ENCODE data around the gene GDPD2.

The GDPD2 gene

GRCh38 chrX:70437921-70438665 is 15.0 kb downstream of the GDPD2 start:
- DNase-seq = no peak

DNA sequence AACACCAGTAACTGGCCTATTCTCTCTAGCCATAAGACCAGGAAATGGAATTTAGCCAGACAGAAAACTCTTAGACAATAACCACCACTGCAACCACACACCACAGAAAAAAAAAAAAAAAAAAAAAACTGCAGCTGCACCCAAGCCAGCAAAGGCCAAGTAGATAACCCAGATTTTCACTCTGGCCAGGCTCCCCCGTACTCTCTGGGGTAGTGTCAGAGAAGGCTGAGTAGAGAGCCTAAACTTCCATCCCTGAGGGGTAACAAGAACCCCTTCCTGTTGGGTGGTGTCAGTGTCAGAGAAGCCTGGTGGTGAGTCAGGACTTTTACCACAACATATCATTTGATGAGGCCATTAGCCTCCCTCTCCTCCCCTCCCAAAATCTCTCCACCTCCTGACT is 15.9 kb downstream of the GDPD2 start:
- no peak for DNase-seq

DNA sequence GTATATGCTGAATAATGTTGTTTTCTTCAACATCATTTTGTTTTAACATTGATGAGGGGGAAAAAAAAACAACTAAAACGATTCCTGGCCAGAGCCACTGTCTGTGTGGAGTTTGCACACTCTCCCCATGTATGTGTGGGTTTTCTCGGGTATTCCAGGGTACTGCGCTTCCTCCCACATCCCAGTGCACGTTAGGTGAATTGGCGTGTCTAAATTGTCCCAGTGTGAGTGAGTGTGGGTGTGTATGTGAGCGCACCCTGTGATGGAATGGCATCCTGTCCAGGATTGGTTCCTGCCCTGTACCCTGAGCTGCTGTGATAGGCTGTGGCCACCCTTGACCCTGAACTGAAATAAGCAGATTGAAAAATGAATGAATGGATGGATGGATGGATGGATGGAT is 19.1 kb downstream of the GDPD2 start:
- no peak for DNase-seq

GRCh38 chrX:70444326-70444945 is 21.3 kb downstream of the GDPD2 start, which contains the start of gene DLG3:
Gene DLG3 (plus strand): TSS chrX:70444835. CDS start chrX:70445202, 367 bp downstream.
- DNase-seq = peak; percentile 25 to 41

DNA sequence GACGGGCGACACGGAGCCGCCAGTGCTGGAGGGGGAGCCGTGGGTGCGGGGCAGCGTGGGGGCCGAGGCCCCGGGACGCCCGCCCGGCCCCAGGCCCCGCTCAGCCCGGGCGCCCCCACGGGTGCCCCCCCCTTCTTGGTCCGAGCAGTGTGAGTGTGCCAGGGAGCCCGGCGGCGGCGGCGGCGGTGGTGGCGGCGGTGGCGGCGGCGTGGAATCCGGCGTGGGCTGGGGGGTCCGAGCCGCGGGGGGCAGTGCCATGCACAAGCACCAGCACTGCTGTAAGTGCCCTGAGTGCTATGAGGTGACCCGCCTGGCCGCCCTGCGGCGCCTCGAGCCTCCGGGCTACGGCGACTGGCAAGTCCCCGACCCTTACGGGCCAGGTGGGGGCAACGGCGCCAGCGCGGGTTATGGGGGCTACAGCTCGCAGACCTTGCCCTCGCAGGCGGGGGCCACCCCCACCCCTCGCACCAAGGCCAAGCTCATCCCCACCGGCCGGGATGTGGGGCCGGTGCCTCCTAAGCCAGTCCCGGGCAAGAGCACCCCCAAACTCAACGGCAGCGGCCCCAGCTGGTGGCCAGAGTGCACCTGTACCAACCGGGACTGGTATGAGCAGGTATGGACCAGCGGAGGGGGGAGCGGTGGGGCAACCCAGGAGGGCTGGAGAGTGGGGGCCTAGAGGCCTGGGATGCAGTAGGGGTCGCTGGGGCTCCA is 22.0 kb downstream of the GDPD2 start:
- DNase-seq = no peak

DNA sequence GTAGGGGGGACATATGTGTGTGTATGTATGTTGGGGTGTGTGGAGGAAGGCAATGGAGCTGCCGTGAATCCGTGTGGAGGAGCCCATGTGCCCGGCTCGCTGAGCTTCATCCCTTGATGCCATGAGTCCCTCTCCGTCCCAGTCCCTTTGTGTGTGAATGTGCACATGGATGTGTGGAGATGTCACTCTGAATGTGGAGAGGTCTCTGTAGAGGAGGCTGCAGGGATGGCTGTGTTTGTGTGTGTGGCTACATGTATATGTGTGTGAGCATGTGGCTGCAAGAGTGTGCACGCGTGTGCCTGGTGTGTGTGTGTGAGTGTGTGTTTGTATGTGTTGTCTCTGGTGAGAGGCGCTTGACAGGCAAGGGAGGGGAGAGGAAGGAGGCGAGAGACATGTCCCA is 22.8 kb downstream of the GDPD2 start:
- DNase-seq = no peak

DNA sequence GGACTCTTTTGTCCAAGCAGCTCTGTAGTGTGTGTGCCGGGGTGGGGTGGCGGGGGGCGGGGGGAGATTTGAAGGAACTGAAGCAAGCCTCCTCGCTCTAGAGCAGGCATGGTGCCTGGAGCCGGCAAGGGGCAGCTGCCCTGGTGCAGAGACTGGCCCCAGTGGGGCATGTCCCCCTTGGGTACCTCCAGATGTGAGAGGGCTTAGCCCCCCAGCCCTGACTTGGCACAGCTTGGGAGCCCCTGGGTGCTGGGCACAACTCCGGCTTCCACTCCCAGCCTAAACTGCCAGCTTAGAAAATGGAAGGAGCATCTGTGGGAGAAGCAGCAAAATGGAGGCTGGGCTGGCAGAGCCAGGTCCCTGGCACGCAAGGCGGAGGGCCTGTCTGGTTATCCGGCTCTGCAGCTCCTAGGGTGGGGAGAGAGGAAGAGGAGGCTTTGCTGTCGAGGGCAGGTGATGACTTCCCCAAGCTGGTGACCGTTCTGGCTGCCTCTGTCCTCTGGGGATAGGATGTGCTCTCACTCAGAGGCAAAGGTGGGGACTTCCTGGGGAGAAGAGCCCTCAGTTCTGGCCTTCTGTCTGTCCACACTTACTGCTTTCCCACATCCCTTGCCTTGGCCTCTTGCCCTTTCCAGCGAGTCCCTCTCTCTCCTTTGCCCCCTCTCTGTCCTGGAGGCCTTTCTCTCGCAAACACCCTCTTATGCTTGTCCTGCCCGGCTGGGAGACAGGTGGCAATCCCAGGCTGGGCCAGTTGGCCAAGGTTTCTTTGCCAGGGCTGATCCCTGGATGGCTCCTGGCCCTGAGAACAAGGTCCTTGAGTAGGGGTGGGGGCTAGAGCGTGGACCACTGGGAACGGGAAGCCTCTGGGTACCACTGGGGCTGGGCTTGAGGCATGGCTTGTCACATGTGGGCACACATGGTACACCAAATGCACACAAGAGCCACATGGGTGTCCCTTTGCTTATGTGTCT is 23.6 kb downstream of the GDPD2 start:
- DNase-seq = no peak

- DNase-seq = no peak
Measured at GRCh38 chrX:70449457-70449966, 26.4 kb downstream of the GDPD2 start.

DNA sequence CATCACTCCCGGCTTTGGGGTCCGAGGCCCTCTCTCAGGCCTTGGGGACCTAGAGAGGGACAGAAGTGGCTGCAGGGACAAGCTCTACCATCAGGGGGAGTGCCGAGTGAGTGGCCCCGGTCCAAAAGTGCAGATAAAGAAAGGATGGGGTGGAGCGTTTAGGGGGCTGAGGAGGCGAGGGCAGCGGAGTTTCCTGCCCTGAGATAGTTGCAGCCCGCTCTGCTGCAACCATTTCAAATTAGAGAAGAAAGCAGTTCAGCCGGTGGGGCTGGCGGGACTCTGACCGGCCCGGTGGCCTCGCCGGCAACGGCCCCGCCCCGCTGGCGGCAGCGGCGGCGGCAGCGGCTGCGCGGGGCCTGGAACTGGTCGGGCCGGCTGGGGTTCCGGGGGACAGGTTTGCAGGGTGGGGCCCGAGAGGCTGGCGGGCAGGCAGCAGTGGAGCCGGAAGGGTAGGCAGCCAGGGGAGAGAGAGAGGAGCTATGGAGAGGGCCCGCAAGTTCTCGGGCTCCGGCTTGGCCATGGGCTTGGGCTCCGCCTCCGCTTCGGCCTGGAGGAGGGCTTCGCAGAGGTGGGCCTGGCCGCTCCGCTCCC is 29.1 kb downstream of the GDPD2 start:
- peak; percentile 45 to 68 for DNase-seq

DNA sequence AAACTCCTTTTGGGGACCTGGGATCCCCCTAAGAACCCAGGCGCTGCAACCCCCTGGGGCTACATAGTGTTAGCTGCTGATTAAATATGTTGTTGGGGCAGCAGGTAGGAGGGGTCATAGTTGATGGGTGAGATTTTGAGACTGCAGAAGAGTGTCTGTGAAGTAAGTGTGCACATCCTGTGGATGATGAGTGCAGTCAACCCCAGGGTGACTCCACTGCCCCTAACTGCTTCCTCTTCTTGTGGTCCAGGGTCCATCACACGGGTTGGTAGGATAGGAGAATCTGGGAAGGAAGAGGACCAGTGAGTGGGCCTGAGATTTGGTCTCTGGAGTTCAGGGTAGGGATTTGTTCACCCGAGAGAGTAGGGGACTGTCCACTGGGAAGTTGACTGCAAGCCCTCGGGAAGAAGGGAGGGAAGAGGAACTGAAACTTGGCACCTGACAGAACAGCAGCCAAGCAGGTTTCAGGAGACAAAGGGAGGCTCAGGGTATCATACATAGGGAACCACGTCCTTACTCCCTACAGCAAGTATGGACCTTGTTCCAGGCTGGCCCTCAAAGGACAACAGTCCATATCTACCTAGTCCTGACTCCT is 30.0 kb downstream of the GDPD2 start:
- DNase-seq = no peak

DNA sequence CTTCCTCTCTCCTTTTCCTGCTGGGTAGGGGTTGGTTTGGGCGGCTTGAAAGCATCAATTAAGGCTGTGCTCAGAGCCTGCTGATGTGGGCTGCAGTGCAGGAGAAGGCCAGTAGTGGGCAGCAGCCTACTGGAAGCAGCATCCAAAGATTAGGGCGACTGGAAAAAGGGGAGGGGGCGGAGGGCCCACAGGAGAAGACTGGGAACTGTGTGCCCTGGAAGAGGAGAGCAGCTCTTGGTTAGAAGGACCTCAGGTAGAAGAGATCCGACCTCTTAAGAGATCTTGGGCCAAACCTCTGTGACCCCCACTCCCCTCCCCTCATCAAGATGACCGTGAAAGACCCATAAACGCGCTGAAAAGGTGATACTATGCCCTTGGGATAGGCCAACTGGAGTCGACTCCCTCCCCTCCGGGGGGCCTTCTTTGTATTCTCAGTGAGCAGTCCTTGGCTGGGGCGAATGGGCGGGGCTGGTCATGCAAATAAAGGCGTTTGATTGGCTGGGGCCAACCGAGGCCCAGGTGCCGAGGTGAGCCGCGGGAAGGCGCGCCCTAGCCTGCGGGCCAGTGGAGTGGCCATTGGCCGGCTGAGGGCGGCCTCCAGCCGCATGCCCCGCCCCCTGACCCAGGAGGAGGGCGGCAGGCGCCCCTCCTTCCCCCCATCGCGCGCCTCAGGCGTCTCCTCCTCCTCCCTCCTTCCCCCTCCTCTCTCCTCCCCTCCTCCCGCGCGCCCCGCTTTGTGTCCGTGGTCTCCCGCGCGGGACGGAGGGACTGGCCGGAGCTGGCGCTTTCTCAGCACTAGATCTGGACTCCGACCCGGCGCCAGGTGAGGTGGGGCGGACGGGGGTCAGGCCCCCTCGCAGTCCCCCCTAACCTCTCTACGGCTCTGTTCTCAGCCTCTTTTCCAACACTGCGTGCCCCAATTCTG is 31.6 kb downstream of the GDPD2 start:
- peak; percentile 62 to 86 for DNase-seq

DNA sequence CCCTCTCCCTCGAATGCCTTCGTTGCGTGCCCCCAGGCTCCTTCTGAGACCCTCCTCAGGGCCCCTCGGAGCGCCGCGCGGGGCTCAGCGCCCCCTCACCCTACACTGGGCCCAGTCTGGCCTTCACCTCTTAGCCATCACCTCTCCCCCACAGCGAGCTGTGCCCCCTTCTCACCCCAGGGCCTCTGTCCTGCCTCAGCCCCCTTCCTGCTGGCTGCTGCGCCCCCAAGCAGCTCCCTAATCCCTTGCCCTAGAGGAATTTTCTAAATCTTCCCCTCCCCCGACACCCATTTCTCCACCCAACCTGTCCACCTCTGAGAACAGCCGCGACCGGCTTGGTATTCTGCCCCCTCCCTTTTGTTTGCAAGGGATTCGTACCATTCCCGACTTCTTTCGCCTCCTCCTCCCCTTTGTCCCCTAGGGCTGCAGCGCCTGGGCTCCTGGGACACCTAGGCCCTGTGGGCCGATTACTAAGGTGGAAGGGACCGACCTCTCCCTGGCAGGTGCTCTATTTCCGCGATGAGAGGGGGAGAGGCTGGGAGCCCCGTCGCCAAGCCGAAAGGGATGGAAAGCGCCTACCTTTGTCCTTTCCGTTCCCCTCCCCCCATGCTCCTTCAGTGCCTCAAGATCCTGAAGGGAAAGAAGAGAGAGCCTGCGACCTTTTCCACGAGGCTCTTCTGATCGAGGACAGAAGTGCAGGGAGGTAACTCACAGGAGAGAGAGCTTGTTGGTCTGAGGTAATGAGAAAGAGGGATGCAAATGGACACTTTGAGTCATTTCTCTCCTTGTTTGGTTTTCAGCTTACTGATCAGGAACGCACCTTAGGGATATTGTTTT is 32.5 kb downstream of the GDPD2 start:
- no peak for DNase-seq

GRCh38 chrX:70456256-70456655 is 33.1 kb downstream of the GDPD2 start:
- DNase-seq = no peak

- DNase-seq = no peak
Measured at GRCh38 chrX:70461026-70461425, 37.9 kb downstream of the GDPD2 start.

DNA sequence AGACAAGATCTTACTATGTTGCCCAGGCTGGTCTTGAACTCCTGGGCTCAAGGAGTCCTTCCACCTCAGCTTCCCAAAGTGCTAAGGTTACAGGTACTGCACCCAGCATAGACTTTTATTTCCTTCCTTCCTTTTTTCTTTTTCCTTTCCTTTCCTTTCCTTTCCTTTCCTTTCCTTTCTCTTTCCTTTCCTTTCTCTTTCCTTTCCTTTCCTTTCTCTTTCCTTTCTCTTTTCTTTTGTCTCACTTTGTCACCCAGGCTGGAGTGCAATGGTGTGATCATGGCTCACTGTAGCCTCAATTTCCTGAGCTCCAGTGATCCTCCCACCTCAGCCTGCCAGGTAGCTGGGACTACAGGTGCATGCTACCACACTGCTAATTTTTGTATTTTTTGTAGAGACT is 40.9 kb downstream of the GDPD2 start:
- DNase-seq = no peak

GRCh38 chrX:70466968-70467367 is 43.9 kb downstream of the GDPD2 start:
- no peak for DNase-seq

- DNase-seq = no peak
Measured at GRCh38 chrX:70468709-70469108, 45.6 kb downstream of the GDPD2 start.

DNA sequence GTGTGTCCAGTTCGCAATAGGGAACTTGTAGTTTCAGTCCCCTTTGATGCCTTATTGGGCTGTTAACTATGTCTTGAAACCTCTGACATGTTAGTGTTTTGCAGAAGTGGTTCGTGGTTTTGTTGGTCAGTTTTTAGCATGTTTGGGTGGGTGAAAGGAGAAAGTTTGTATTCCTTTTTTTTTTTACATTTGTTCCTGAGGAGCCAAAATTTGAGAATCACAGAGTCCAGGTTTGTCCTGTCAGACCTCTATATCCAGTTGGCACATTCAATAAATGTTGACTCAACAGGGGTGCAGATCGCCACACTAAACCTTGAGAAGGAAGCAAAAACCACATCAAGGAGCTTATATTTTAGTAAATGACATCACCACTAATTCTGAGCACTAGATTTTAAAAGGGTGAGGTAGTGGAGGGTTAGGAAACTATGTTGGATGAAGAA is 47.8 kb downstream of the GDPD2 start:
- DNase-seq = peak in 1 of 2 donors; percentile 24

DNA sequence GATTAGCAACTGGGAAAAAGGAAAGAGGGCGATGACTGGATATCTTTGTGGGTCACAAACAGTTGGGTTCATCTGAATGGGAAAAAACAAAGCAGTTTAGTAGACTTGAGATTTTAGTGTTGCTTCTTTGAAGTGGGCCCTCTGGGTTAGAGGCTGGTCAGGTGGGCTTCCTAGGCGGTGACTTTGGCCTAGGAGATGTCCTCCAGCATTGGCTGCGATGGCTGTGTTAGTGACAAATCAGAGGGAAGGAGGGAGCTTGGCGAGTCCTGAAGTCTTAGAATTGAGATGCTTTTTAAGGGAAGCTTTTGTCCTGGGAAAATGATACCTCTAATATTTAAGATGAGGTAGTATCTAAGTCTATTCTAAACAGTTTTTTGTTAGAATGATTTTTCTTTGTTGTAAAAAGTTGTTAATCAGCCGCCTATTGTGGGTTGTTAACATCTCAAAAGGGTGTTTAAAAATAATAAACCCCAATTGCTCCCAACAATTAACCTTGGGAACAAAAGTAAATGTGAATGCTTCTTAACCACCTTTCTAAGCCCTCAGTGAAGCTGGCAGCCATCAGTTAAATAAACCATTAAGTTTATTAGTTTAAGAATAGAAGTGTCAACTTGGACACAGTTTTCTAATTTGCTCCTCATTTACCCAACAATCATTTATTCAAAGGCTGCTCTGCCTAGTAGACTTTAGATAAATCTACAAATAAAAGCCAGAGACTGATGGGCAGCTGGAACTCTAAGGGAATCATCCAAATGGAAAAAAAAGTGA is 53.2 kb downstream of the GDPD2 start:
- DNase-seq = no peak

Measured in CD4-positive, alpha-beta T cell treated with Interferon alpha-2 for 1 hour (primary cell).